Panc1 (cell line): ENCODE data around the gene ZIC2. TPM values are rescaled to one million over a fixed set of nuclear protein-coding genes. Genes with fewer than 3 reads are reported as not detected.
"Not testable (repeated sequence)": the region's sequence is repeated elsewhere in the genome, so short reads cannot be mapped to it uniquely, and the experiment has no call there.

Experiments used
- ATAC-seq: fragments of 200-7000 bp; cut with Tn5 transposase; 2 replicates; pipeline ENCODE4 v1.9.1; 2020; ENCODE audit warnings: mild to moderate bottlenecking, moderate library complexity
- BruUV-seq: library from RNA; stranded (reverse); fragments of 400-500 nt; replicated peaks from 2 replicates; lab custom pipeline; 2021; lab: Mats Ljungman, UMichigan
- CTCF ChIA-PET: fragments of 300-600 bp; sonication (Branson Sonifier 250); formaldehyde crosslinking; loops from one replicate; lab custom pipeline; 2022; ENCODE audit warnings: antibody characterized with exemption; lab: Charles Lee
- POLR2A ChIA-PET: fragments of 300-600 bp; sonication (Branson Sonifier 250); formaldehyde crosslinking; loops from one replicate; lab custom pipeline; 2022; ENCODE audit warnings: antibody characterized with exemption; lab: Charles Lee
- DNase-seq: peaks from one replicate; pipeline ENCODE4 v3.0.0-alpha.2; 2010; ENCODE audit warnings: low read depth, low spot score
- H3K27ac ChIP-seq: 2 replicates; pipeline ENCODE4 v1.5.1; 2011; ENCODE audit warnings: mild to moderate bottlenecking, low read length, inconsistent platforms
- H3K27me3 ChIP-seq: fragments of 200-500 bp; sonication (Bioruptor generic); 2 replicates; pipeline ENCODE4 v1.6.0; 2014; ENCODE audit warnings: low read length, inconsistent platforms; ENCODE audit not compliant: control insufficient read depth, insufficient read depth
- H3K36me3 ChIP-seq: fragments of 200-500 bp; sonication (Bioruptor generic); 2 replicates; pipeline ENCODE4 v1.5.1; 2014; ENCODE audit warnings: inconsistent platforms, mild to moderate bottlenecking, low read length, moderate library complexity; ENCODE audit not compliant: control insufficient read depth, insufficient read depth
- H3K4me1 ChIP-seq: 2 replicates; pipeline ENCODE4 v1.5.1; 2011; ENCODE audit warnings: inconsistent platforms, mild to moderate bottlenecking, low read length, moderate library complexity; ENCODE audit not compliant: control insufficient read depth, insufficient read depth
- H3K4me3 ChIP-seq, 2 experiments: 2 replicates each; pipeline ENCODE4 v1.5.1; 2011 to 2012; ENCODE audit warnings: low read depth in 2 of 2, low read length in 2 of 2, mild to moderate bottlenecking in 2 of 2, inconsistent platforms in 1 of 2, moderate library complexity in 1 of 2
- H3K9me3 ChIP-seq: fragments of 200-500 bp; sonication (Bioruptor generic); 2 replicates; pipeline ENCODE4 v1.5.1; 2014; ENCODE audit warnings: low read depth, mild to moderate bottlenecking, inconsistent platforms, low read length, moderate library complexity; ENCODE audit not compliant: control insufficient read depth, insufficient read depth
- POLR2AphosphoS5 ChIP-seq: IDR thresholded peaks from 2 replicates; pipeline ENCODE4 v1.6.1; 2012; ENCODE audit warnings: mild to moderate bottlenecking, low read depth, low read length, moderate library complexity
- SIN3A ChIP-seq: IDR thresholded peaks from 2 replicates; pipeline ENCODE4 v1.6.1; 2012; ENCODE audit warnings: low read depth, mild to moderate bottlenecking, low read length, moderate library complexity, borderline replicate concordance; ENCODE audit not compliant: insufficient read depth
- TCF7L2 ChIP-seq: IDR thresholded peaks from 2 replicates; pipeline ENCODE4 v1.6.1; 2011; ENCODE audit warnings: mild to moderate bottlenecking, low read depth, low read length, inconsistent platforms
- in situ Hi-C: cut with HindIII; loops from 2 replicates; pipeline ENCODE4 v1.10.0; 2016; ENCODE audit warnings: low sequenced_read_pairs, low pct_unique_long_range_greater_than_20kb
- intact Hi-C: fragments of 100-400 bp; cut with micrococcal nuclease; formaldehyde crosslinking; loops from one replicate; pipeline ENCODE4 v1.10.0; 2022; ENCODE audit not compliant: unreplicated experiment
- total RNA-seq: library from RNA; stranded (reverse); gene quantifications from one replicate; pipeline ENCODE4 v1.2.1, GENCODE V29; 2021; ENCODE audit not compliant: unreplicated experiment
- TF ChIP-seq, protein P1 (sequence below): fragments of 450-650 bp; IDR thresholded peaks from 2 replicates; pipeline ENCODE4 v1.5.1; 2017; ENCODE audit warnings: mild to moderate bottlenecking
- TF ChIP-seq, protein P2 (sequence below), 2 experiments: IDR thresholded peaks; 2 replicates each; pipeline ENCODE4 v1.6.1; 2011 to 2012; ENCODE audit warnings: low read depth in 2 of 2, control low read depth in 1 of 2, low read length in 1 of 2, mild to moderate bottlenecking in 1 of 2, moderate library complexity in 1 of 2; ENCODE audit not compliant: insufficient read depth in 1 of 2

Gene ZIC2
- total RNA-seq, 1 experiment from 2014 or later: 54.5 TPM

DNA sequence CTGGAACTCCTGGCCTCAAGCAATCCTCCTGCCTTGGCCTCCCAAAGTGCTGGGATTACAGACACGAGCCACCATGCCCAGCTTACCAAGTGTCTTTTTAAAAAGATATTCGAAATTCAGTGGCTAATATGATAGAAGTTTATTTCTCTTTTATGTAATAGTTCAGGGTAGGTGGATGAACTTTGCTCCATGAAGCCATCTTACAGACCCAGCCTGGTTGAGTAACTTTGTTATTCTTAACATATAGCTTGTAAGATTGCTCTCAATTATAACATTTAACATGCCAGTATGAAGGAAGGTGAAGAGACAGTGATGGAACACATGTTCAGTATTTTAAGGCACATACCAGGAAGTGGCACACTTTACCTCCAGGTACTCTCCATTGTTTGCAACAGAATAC is 42.4 kb downstream of the ZIC2 start:
- no peak for ATAC-seq
- no peak overlapping the region for H3K27ac ChIP-seq
- TF ChIP-seq SIN3A (no peak), POLR2AphosphoS5 (no peak), TCF7L2 (no peak)
- TF ChIP-seq, protein P1, sequence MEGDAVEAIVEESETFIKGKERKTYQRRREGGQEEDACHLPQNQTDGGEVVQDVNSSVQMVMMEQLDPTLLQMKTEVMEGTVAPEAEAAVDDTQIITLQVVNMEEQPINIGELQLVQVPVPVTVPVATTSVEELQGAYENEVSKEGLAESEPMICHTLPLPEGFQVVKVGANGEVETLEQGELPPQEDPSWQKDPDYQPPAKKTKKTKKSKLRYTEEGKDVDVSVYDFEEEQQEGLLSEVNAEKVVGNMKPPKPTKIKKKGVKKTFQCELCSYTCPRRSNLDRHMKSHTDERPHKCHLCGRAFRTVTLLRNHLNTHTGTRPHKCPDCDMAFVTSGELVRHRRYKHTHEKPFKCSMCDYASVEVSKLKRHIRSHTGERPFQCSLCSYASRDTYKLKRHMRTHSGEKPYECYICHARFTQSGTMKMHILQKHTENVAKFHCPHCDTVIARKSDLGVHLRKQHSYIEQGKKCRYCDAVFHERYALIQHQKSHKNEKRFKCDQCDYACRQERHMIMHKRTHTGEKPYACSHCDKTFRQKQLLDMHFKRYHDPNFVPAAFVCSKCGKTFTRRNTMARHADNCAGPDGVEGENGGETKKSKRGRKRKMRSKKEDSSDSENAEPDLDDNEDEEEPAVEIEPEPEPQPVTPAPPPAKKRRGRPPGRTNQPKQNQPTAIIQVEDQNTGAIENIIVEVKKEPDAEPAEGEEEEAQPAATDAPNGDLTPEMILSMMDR: no peak
- TF ChIP-seq, protein P2, sequence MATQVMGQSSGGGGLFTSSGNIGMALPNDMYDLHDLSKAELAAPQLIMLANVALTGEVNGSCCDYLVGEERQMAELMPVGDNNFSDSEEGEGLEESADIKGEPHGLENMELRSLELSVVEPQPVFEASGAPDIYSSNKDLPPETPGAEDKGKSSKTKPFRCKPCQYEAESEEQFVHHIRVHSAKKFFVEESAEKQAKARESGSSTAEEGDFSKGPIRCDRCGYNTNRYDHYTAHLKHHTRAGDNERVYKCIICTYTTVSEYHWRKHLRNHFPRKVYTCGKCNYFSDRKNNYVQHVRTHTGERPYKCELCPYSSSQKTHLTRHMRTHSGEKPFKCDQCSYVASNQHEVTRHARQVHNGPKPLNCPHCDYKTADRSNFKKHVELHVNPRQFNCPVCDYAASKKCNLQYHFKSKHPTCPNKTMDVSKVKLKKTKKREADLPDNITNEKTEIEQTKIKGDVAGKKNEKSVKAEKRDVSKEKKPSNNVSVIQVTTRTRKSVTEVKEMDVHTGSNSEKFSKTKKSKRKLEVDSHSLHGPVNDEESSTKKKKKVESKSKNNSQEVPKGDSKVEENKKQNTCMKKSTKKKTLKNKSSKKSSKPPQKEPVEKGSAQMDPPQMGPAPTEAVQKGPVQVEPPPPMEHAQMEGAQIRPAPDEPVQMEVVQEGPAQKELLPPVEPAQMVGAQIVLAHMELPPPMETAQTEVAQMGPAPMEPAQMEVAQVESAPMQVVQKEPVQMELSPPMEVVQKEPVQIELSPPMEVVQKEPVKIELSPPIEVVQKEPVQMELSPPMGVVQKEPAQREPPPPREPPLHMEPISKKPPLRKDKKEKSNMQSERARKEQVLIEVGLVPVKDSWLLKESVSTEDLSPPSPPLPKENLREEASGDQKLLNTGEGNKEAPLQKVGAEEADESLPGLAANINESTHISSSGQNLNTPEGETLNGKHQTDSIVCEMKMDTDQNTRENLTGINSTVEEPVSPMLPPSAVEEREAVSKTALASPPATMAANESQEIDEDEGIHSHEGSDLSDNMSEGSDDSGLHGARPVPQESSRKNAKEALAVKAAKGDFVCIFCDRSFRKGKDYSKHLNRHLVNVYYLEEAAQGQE (IDR thresholded peaks at IDR 0.05; ENCODE audit: insufficient read depth in 1 of 2, low read depth in 2 of 2, low read length in 1 of 2): no peak
- no peaks in the 10 kb centered on the region for H3K36me3 ChIP-seq
- in situ Hi-C loops (no loop called here), intact Hi-C loops (no loop called here)
- ChIA-PET POLR2A (no interaction called here), CTCF (no interaction called here)
- H3K27me3 ChIP-seq: no peaks in the 10 kb centered on the region
- no peak overlapping the region for H3K4me3 ChIP-seq
- no peaks in the 10 kb centered on the region for H3K9me3 ChIP-seq
- no peaks in the 10 kb centered on the region for H3K4me1 ChIP-seq
- DNase-seq: no peak
- BruUV-seq: no TSS peak

DNA sequence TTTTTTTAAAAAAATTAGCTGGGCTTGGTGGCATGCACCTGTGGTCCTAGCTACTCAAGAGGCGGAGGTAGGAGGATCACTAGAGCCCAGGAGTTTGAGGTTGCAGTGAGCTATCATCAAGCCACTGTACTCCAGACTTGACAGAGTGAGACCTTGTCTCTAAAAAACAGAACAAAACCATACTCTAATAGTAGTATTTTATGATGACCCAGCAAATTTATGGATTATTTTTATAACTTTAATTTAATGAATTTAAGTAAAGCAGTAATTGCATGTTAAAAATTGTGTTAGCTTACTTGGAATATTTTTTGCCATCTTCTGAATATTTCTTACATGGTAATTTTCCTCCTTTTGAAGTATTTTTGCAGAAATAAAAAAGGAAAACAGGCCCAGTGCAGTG is 48.3 kb downstream of the ZIC2 start:
- no peaks in the 10 kb centered on the region for H3K4me1 ChIP-seq
- H3K27me3 ChIP-seq: no peaks in the 10 kb centered on the region
- H3K27ac ChIP-seq: no peak overlapping the region
- no TSS peak for BruUV-seq
- no peaks in the 10 kb centered on the region for H3K9me3 ChIP-seq
- in situ Hi-C loops: no loop called here
- H3K36me3 ChIP-seq: no peaks in the 10 kb centered on the region
- H3K4me3 ChIP-seq: no peak overlapping the region
- intact Hi-C loops: no loop called here
- ChIA-PET POLR2A (no interaction called here), CTCF (no interaction called here)
- DNase-seq: no peak
- TF ChIP-seq, protein P2 (IDR thresholded peaks at IDR 0.05; ENCODE audit: insufficient read depth in 1 of 2, low read depth in 2 of 2, low read length in 1 of 2): no peak
- TF ChIP-seq SIN3A (no peak), POLR2AphosphoS5 (no peak), TCF7L2 (no peak)
- TF ChIP-seq, protein P1: no peak
- no peak for ATAC-seq

DNA sequence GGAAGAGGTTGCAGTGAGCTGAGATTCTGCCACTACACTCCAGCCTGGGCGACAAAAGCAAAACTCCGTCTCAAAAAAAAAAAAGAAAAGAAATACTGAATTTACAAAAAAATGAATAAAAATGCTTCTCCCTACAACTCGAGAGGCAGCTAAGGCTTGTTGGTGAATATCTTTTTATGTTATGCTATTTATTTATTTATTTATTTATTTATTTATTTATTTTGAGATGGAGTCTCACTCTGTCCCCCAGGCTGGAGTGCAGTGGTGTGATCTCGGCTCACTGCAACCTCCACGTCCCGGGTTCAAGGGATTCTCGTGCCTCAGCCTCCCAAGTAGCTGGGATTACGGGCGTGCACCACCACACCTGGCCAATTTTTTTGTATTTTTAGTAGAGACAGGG is 51.1 kb downstream of the ZIC2 start:
- H3K27ac ChIP-seq, intact Hi-C loops, POLR2A ChIA-PET, H3K36me3 ChIP-seq, H3K27me3 ChIP-seq, in situ Hi-C loops, H3K9me3 ChIP-seq, ATAC-seq, BruUV-seq, H3K4me1 ChIP-seq, CTCF ChIA-PET, DNase-seq, H3K4me3 ChIP-seq: not testable (repeated sequence)
